Transverse colon (tissue), 3 donors: ENCODE measurements around the gene MRAP.

Experiments used
- CTCF ChIP-seq, 5 experiments: fragments of 200-600 bp in 3 of 5; fragments of 450-650 bp in 2 of 5; sonication (generic) in 3 of 5; IDR thresholded peaks; 1 replicate in 2 of 5; 2 replicates in 3 of 5; pipeline ENCODE4 v1.5.1; 2016 to 2017; ENCODE audit warnings: antibody characterized with exemption in 5 of 5, inconsistent platforms in 3 of 5, mild to moderate bottlenecking in 2 of 5, moderate library complexity in 1 of 5
- EP300 ChIP-seq: sonication (generic); formaldehyde crosslinking; IDR thresholded peaks from one replicate; pipeline ENCODE4 v1.6.1; 2017; ENCODE audit warnings: antibody characterized with exemption, low read depth

GRCh38 chr21:32330784-32331311 is 32.2 kb downstream of the MRAP start:
- no peak for TF ChIP-seq EP300
- no peak for TF ChIP-seq CTCF (IDR thresholded peaks at IDR 0.05)
